Panc1 (cell line): ENCODE data around the gene STAMBP. TPM values are rescaled to one million over a fixed set of nuclear protein-coding genes. Genes with fewer than 3 reads are reported as not detected.

ENCODE experiments used
- ATAC-seq: fragments of 200-7000 bp; cut with Tn5 transposase; 2 replicates; pipeline ENCODE4 v1.9.1; 2020; ENCODE audit warnings: mild to moderate bottlenecking, moderate library complexity
- BruUV-seq: library from RNA; stranded (reverse); fragments of 400-500 nt; replicated peaks from 2 replicates; lab custom pipeline; 2021; lab: Mats Ljungman, UMichigan
- CTCF ChIA-PET: fragments of 300-600 bp; sonication (Branson Sonifier 250); formaldehyde crosslinking; loops from one replicate; lab custom pipeline; 2022; ENCODE audit warnings: antibody characterized with exemption; lab: Charles Lee
- POLR2A ChIA-PET: fragments of 300-600 bp; sonication (Branson Sonifier 250); formaldehyde crosslinking; loops from one replicate; lab custom pipeline; 2022; ENCODE audit warnings: antibody characterized with exemption; lab: Charles Lee
- DNase-seq: peaks from one replicate; pipeline ENCODE4 v3.0.0-alpha.2; 2010; ENCODE audit warnings: low read depth, low spot score
- H3K27ac ChIP-seq: 2 replicates; pipeline ENCODE4 v1.5.1; 2011; ENCODE audit warnings: mild to moderate bottlenecking, low read length, inconsistent platforms
- H3K27me3 ChIP-seq: fragments of 200-500 bp; sonication (Bioruptor generic); 2 replicates; pipeline ENCODE4 v1.6.0; 2014; ENCODE audit warnings: low read length, inconsistent platforms; ENCODE audit not compliant: control insufficient read depth, insufficient read depth
- H3K36me3 ChIP-seq: fragments of 200-500 bp; sonication (Bioruptor generic); 2 replicates; pipeline ENCODE4 v1.5.1; 2014; ENCODE audit warnings: inconsistent platforms, mild to moderate bottlenecking, low read length, moderate library complexity; ENCODE audit not compliant: control insufficient read depth, insufficient read depth
- H3K4me1 ChIP-seq: 2 replicates; pipeline ENCODE4 v1.5.1; 2011; ENCODE audit warnings: inconsistent platforms, mild to moderate bottlenecking, low read length, moderate library complexity; ENCODE audit not compliant: control insufficient read depth, insufficient read depth
- H3K4me3 ChIP-seq, 2 experiments: 2 replicates each; pipeline ENCODE4 v1.5.1; 2011 to 2012; ENCODE audit warnings: low read depth in 2 of 2, low read length in 2 of 2, mild to moderate bottlenecking in 2 of 2, inconsistent platforms in 1 of 2, moderate library complexity in 1 of 2
- H3K9me3 ChIP-seq: fragments of 200-500 bp; sonication (Bioruptor generic); 2 replicates; pipeline ENCODE4 v1.5.1; 2014; ENCODE audit warnings: low read depth, mild to moderate bottlenecking, inconsistent platforms, low read length, moderate library complexity; ENCODE audit not compliant: control insufficient read depth, insufficient read depth
- CTCF ChIP-seq: fragments of 450-650 bp; IDR thresholded peaks from 2 replicates; pipeline ENCODE4 v1.5.1; 2017; ENCODE audit warnings: mild to moderate bottlenecking
- POLR2AphosphoS5 ChIP-seq: IDR thresholded peaks from 2 replicates; pipeline ENCODE4 v1.6.1; 2012; ENCODE audit warnings: mild to moderate bottlenecking, low read depth, low read length, moderate library complexity
- REST ChIP-seq, 2 experiments: IDR thresholded peaks; 2 replicates each; pipeline ENCODE4 v1.6.1; 2011 to 2012; ENCODE audit warnings: low read depth in 2 of 2, control low read depth in 1 of 2, low read length in 1 of 2, mild to moderate bottlenecking in 1 of 2, moderate library complexity in 1 of 2; ENCODE audit not compliant: insufficient read depth in 1 of 2
- SIN3A ChIP-seq: IDR thresholded peaks from 2 replicates; pipeline ENCODE4 v1.6.1; 2012; ENCODE audit warnings: low read depth, mild to moderate bottlenecking, low read length, moderate library complexity, borderline replicate concordance; ENCODE audit not compliant: insufficient read depth
- TCF7L2 ChIP-seq: IDR thresholded peaks from 2 replicates; pipeline ENCODE4 v1.6.1; 2011; ENCODE audit warnings: mild to moderate bottlenecking, low read depth, low read length, inconsistent platforms
- in situ Hi-C: cut with HindIII; loops from 2 replicates; pipeline ENCODE4 v1.10.0; 2016; ENCODE audit warnings: low sequenced_read_pairs, low pct_unique_long_range_greater_than_20kb
- intact Hi-C: fragments of 100-400 bp; cut with micrococcal nuclease; formaldehyde crosslinking; loops from one replicate; pipeline ENCODE4 v1.10.0; 2022; ENCODE audit not compliant: unreplicated experiment
- total RNA-seq: library from RNA; stranded (reverse); gene quantifications from one replicate; pipeline ENCODE4 v1.2.1, GENCODE V29; 2021; ENCODE audit not compliant: unreplicated experiment

The STAMBP gene
- total RNA-seq, 1 experiment from 2014 or later: 49.0 TPM

DNA sequence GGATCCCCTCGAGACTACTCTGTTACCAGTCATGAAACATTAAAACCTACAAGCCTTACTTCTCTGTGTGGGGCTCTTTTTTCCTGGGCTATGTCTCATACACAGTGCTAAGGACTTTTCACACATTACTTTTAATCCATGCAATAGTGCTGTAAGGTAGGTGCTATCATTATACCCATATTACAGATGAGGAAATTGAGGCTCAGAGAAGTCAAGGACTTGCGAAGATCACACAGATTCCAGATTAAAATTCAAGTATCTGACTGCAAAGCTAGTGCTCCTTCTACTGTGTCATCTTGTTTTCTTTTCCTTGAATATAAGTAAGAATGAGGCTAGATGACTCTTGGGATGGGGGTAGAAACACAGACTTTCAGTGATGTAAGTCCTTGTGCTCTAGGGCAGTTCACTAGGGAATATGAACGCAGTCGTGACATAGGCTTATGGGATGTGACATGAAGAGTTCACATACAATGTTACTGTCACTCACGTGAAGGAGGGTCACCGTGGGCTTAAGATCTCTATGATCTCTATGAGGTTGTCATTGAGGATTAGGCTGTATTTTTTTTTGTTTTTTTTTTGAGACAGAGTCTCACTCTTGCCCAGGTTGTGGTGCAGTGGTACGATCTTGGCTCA lies 91.0 kb downstream of the STAMBP start:
- no peak overlapping the region for H3K4me3 ChIP-seq
- CTCF ChIA-PET: no interaction called here

More for the DNA sequence above, 91.0 kb downstream of the STAMBP start:
- in situ Hi-C loops (no loop called here), intact Hi-C loops (no loop called here)
- DNase-seq (no peak), ATAC-seq (no peak)
- BruUV-seq: no TSS peak
- no peaks in the 10 kb centered on the region for H3K9me3 ChIP-seq
- H3K27ac ChIP-seq: no peak overlapping the region
- POLR2A ChIA-PET: no interaction called here
- TF ChIP-seq SIN3A: no peak
- no peak for TF ChIP-seq POLR2AphosphoS5
- TF ChIP-seq REST (IDR thresholded peaks at IDR 0.05; ENCODE audit: insufficient read depth in 1 of 2, low read depth in 2 of 2, low read length in 1 of 2): no peak
- TF ChIP-seq CTCF: no peak
- no peak for TF ChIP-seq TCF7L2
- H3K36me3 ChIP-seq: no peaks in the 10 kb centered on the region
- no peaks in the 10 kb centered on the region for H3K27me3 ChIP-seq
- no peaks in the 10 kb centered on the region for H3K4me1 ChIP-seq
